NCI-H2081 (cell line): ENCODE data around the gene NR1D1.

Experiments
- DNase-seq, 2 experiments: peaks; one replicate each; lab custom pipeline; 2025; lab: John Stamatoyannopoulos, UW

NR1D1 gene

DNA sequence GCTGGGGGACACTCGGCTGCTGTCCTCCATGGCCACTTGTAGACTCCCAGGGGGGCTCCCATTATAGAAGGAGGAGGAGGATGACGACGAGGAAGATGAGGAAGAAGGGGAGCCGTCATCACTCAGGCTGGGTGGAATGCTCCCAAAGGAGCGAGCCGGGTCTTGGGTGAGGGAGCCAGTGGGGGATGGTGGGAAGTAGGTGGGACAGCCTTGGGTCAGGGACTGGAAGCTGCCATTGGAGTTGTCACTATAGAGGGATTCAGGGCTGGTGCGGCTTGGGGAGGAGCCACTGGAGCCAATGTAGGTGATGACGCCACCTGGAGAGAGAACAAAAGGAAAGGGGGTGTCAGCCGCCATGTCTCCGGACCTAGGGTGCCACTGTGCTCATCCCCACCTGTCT is 3.3 kb downstream of the NR1D1 start:
- no peak for DNase-seq

GRCh38 chr17:40095944-40096791 is 4.2 kb downstream of the NR1D1 start:
- no peak for DNase-seq

DNA sequence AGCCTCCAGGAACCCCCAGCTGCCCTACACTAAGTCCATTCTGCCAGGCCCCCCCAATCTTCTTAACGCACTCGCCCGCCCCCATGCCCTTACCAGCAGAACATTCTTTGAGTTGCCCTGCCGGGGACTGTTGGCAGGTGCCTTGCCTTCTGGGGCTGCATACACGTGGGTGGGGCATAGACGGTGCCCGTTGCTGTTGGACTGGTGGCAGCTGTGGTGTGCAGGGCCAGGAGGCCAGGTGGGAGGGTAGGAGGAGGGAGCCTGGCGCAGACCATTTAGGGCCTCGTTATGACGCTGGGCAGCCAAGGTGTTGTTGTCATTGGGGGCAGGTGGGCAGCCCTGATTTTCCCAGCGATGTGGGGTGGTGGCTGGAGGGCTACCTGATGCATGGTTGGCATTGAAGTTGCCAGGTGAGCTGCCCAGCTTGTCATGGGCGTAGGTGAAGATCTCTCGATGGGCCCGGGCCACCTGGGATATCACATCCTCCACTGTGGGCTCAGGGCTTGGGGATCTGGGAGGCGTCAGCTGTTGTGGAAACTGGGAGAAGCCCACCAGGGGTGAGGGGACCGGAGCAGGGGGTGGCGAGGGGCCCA is 4.9 kb downstream of the NR1D1 start:
- no peak for DNase-seq

DNA sequence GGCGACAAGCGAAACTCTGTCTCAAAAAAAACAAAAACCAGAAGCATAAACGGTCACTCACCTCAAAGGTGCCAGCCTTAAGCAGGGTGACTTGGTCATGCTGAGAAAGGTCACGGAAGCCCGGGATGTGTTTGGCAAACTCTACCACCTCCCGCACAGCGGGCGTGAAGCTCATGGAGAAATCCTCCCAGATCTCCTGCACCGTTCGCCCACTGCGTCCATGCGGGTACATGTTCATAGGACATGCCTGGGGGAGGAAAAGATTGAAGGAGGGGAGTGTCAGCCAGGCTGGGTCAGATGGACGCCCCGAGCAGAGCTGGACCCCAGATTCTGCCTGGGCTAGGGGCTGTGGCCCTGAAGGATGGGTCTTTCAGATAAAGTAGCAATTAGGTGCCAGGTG is 5.5 kb downstream of the NR1D1 start:
- no peak for DNase-seq

DNA sequence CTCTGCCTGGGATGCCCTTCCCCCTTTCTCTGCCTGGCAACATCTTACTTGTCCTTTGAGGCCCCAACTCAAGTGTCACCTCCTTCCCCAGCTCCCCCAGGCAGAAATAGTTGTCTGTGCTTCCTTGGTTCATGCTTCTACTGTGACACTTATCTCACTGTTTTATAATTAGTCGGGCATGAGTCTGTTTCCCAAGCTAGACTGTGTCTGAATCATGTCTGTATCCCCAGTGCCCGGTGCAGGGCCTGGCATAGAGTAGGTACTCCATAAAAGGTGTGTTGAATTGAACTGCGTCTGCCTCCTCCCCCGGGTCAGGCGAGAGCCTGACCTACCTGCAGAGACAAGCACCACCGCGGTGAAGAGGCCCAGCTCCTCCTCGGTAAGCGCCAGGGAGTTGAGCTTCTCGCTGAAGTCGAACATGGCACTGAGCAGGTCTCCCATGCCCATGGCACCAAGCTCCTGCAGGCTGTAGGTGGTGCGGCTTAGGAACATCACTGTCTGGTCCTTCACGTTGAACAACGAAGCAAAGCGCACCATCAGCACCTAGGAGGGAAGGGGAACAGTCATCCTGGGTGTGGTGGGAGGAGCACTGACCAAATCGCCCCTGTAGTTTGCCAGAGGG is 6.7 kb downstream of the NR1D1 start:
- DNase-seq = no peak

GRCh38 chr17:40093005-40093579 is 7.3 kb downstream of the NR1D1 start:
- no peak for DNase-seq

- DNase-seq = no peak
Observed at GRCh38 chr17:40092581-40092980, 7.8 kb downstream of the NR1D1 start.

- peak; percentile 15 to 30 for DNase-seq
Observed at GRCh38 chr17:40091691-40092397, 8.5 kb downstream of the NR1D1 start.

GRCh38 chr17:40090237-40091119 is 9.9 kb downstream of the NR1D1 start:
- DNase-seq = no peak

GRCh38 chr17:40089077-40089895 is 11.1 kb downstream of the NR1D1 start:
- no peak for DNase-seq

GRCh38 chr17:40087903-40088718 is 12.3 kb downstream of the NR1D1 start:
- no peak for DNase-seq

DNA sequence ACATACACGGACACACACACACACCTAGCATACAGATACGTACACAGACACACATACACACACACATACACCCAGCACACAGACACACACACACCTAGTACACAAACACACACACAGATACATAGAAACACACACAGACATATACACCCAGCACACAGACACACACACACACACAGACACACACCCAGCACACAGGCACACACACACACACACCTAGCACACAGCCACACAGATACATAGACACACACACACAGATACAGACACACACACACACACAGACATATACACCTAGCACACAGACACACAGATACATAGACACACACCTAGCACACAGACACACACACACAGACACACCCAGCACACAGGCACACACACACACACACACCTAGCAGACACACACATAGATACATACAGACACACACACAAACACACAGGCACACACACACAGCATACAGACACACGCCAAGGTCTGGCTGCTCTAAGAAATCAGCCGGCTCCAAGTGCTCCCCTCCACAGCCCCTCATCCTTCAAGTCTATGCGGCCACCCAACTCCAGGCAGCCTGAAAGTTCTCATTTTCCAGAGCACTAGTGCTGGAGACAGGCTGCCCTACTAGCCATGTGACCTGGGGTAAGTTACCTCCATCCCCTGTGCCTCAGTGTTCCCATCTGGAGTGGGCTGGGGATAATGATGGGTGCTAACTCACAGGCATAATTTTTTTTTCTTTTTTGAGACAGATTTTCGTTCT is 13.2 kb downstream of the NR1D1 start:
- DNase-seq = no peak

GRCh38 chr17:40086150-40087044 is 14.0 kb downstream of the NR1D1 start:
- peak; percentile 55 to 72 for DNase-seq

GRCh38 chr17:40084477-40084876 is 15.9 kb downstream of the NR1D1 start:
- DNase-seq = no peak

DNA sequence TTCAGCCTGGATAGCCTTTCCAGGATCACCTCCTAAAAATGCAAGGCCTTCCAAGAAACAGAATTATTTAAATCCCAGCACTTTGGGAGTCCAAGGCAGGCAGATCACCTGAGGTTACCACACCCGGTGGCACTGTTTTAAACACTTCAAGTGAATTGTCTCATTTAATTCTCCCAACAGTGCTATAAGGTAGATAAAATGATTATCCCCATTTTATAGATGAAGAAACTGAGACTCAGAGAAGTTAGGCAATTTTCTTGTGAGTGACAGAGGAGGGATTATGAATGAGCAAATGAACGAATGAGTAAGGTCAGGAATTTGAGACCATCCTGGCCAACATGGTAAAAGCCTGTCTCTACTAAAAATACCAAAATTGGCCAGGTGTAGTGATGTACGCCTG is 20.8 kb downstream of the NR1D1 start:
- DNase-seq = no peak

GRCh38 chr17:40076591-40076990 is 23.8 kb downstream of the NR1D1 start:
- DNase-seq = no peak

DNA sequence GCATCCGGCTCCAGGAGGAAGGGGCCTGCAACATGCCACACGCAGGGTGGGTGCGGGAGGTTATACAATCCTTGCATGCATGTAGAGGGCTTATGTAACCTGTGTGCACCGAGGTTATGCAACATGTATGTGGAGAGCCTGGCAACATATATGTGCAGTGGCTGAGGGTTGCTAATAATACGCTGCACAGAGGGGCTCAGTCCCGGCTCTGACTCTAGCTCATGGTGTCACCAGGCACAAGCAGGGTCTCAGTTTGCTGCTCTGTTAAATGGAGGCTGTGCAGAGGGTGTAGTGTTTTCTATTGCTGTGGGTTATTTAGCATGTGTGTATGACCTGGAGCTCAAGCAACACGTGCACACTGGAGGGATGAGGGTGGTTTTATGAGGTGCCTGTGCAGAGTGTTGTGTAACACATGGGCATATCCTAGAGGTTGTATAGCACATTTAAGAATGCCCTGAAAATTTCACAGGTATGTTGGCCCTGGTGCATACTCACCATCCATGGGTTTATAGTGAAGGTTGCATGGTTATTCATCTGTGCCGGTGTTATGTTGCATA is 24.4 kb downstream of the NR1D1 start:
- no peak for DNase-seq
